Brain microvascular endothelial cell (primary cell): Measurements from ENCODE around the gene AEN.
A peak's percentile ranks its signal among the peaks of the same experiment; 100 is the strongest.

Source experiments
- DNase-seq: peaks from one replicate; pipeline ENCODE4 v3.0.0-alpha.2; 2020
- H3K27ac ChIP-seq: fragments of 250-450 bp; sonication (Bioruptor Pico); 2 replicates; pipeline ENCODE4 v1.5.1; 2020; ENCODE audit warnings: mild to moderate bottlenecking, moderate library complexity
- H3K27me3 ChIP-seq: fragments of 250-450 bp; sonication (Bioruptor Pico); replicated peaks from 2 replicates; pipeline ENCODE4 v1.5.1; 2020; ENCODE audit warnings: mild to moderate bottlenecking
- H3K36me3 ChIP-seq: fragments of 250-450 bp; sonication (Bioruptor Pico); replicated peaks from 2 replicates; pipeline ENCODE4 v1.5.1; 2020; ENCODE audit warnings: mild to moderate bottlenecking
- H3K4me3 ChIP-seq: 2 replicates; pipeline ENCODE4 v1.5.1; 2011; ENCODE audit warnings: low read depth, mild to moderate bottlenecking, control low read depth, low read length, moderate library complexity
- CTCF ChIP-seq: IDR thresholded peaks from 2 replicates; pipeline ENCODE4 v1.5.1; 2011; ENCODE audit warnings: low read depth, mild to moderate bottlenecking, moderate library complexity, low read length, control low read depth, inconsistent platforms; ENCODE audit errors: missing control alignments
- in situ Hi-C: cut with HindIII; loops from 2 replicates; pipeline ENCODE4 v1.10.0; 2017; ENCODE audit warnings: low sequenced_read_pairs, low pct_ligation_motif_present

Gene AEN

GRCh38 chr15:88655800-88656488 is 34.8 kb downstream of the AEN start:
- in situ Hi-C loops = loop anchor here (25.0 kb wide), 1 partner anchor 156 kb away; the partner anchor contains the start of gene ACAN
- no peak overlapping the region for H3K27ac ChIP-seq
- peak; percentile 10 for TF ChIP-seq CTCF

GRCh38 chr15:88656760-88657221 is 35.7 kb downstream of the AEN start:
- H3K36me3 ChIP-seq = no peaks in the 10 kb centered on the region
- no peak for TF ChIP-seq CTCF
- in situ Hi-C loops = loop anchor here (25.0 kb wide), 1 partner anchor 156 kb away; the partner anchor contains the start of gene ACAN
- no peaks in the 10 kb centered on the region for H3K27me3 ChIP-seq
- no peak for DNase-seq
- H3K27ac ChIP-seq = no peak overlapping the region
- no peak overlapping the region for H3K4me3 ChIP-seq

More at GRCh38 chr15:88655800-88656488, 34.8 kb downstream of the AEN start:
- no peaks in the 10 kb centered on the region for H3K36me3 ChIP-seq
- no peak overlapping the region for H3K4me3 ChIP-seq
- no peaks in the 10 kb centered on the region for H3K27me3 ChIP-seq
- DNase-seq = no peak

GRCh38 chr15:88657326-88658069 is 36.4 kb downstream of the AEN start:
- Histone ChIP-seq H3K4me3 (no peak overlapping the region), H3K27me3 (no peaks in the 10 kb centered on the region), H3K36me3 (no peaks in the 10 kb centered on the region), H3K27ac (no peak overlapping the region)
- no peak for DNase-seq
- TF ChIP-seq CTCF = peak; percentile 95
- in situ Hi-C loops = loop anchor here (25.0 kb wide), 1 partner anchor 155 kb away; the partner anchor contains the start of gene ACAN

- no peak for DNase-seq
- Histone ChIP-seq H3K27me3 (no peaks in the 10 kb centered on the region), H3K4me3 (no peak overlapping the region), H3K27ac (no peak overlapping the region), H3K36me3 (no peaks in the 10 kb centered on the region)
- in situ Hi-C loops = loop anchor here (25.0 kb wide), 1 partner anchor 154 kb away; the partner anchor contains the start of gene ACAN
- no peak for TF ChIP-seq CTCF
Observed at GRCh38 chr15:88658070-88658965, 37.2 kb downstream of the AEN start.
